Fibroblast of skin of back (primary cell): Measurements from ENCODE around the gene KLHL29.

Experiments used
- DNase-seq: peaks from one replicate; pipeline ENCODE4 v3.0.0-alpha.2; 2013

KLHL29 gene

DNA sequence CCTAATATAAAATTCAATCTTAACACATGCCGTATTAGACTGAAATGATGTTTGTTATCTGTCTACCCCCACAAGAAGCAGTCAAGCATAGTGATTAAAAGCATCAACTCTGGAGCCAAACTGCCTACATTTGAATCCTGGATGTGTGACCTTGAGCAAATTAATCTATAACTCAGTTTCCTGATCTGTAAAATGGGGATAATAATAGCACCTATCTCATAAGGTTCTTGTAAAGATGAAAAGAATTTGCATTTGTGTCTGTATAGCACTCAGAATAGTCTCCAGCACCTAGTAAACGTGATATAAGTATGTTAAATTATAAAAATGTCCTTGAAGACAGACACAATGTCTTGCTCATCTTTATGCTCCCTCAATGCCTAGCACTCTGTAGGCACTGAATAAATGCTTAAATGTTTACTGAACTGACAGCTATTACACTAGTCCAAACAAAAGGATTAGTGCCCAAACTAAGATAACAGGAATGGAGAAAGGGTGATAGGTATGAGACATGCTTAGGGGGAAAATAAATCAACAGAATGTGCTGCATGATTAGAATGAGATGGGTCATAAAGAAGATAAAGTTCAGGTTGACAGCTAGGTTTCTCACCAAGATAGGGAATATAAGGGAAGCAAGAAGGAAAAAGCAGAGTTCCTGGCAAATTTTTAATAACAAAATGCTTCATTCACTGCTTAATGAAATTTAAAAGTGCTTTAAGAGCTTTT is 361.3 kb downstream of the KLHL29 start:
- DNase-seq = no peak

DNA sequence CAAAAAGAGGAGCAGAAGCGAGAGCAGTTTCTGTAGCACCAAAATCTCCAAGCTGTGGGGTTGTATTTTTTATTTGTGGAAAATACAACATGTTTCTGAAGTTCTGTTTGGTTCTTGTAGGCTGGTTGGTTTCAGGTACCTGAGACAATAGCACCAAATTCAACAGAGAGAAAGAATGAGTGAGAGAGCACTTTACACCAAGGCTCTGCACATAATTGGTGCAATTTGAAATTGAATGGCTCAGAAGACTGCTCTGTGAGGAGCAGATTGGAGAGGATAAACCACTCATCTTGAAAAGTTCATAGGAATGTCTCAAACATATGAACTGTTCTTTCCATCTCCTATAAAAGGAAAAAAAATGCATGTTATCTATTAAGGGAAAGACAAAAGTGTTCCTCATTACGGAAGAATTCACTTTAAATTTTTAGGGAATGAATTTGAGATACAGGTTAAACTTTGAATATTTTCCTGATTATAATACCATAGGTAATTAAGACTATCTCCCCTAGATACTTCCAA is 366.8 kb downstream of the KLHL29 start:
- peak; percentile 61 for DNase-seq

DNA sequence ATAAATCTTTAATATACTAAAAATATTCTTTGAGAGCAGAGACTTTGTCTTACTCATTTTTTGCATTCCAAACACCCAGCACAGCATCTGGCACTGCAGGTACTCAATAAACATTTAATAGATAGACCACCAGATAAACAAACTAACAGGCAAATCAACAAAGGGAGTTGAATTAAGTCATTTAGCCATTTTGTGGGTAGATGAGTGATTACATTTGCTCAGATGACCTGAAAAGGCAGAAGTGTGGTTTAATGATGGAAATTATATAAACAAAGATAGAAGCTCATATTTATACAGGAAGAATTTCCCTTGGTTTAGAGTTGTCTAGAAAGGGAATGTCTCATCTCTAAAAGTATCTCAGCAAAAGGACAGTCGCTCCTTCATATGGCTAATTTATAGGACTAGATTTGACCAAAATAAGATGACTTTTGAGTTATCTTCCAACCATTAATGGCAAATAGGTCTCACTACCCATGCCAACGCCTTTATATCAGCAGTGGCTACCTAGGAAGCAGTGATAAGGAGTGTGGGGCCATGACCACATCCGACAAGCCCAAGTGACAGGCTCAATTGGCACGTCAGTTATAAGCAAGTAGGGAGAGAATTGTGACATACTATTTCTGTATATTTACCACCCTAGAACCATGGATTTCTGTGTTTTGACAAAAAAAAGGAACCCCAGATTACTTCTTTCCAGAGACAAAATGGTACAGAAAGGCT is 368.5 kb downstream of the KLHL29 start:
- DNase-seq = peak; percentile 10

DNA sequence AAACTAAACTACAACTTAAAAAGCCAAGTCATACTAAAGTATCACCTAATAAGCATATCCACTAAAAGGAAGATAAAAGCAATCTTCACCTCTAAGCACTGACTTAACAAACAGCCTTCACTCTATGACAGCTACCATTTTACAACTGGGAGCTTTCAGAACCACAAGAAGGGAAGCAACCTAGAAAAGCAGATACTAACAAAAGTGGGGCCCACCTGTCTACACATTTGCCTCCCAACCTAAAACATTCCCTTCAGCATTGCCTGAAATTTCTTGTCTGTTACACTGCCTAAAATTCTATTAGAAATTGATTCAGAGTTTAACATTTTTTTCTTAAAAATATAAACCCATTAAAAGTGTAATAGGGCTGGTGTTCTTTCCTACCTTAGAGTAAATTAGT is 370.0 kb downstream of the KLHL29 start:
- no peak for DNase-seq

DNA sequence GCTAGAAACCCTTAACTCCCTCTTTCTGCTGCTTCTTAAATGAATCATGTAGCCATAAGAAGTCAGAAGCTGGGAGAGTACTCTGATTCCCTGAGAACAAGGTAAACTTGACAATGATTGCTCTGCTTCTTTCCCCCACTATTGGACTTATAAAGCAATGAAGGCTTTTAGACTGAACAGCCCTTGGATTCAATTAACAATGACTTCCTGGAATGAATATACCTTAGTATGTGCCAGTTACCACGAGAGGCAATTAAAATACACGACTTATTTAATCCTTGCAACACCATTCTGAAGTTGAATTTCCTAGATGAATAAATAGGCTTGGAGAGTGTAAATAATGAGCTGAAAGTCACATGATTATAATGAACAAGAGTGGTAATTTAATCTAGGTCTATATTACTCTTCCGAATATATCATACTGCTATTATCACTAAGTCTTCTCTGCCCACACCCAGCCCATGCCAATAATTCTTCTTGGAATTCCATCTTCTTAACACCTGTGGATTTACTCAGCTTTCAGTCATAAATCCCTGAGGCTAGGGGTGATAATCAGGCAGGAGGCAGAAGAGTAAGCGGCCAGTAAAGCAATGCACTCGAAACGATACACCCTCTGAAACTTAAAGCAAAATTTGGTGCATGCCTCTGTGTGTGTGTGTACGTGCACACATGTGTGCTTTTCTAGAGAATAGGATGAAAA is 371.8 kb downstream of the KLHL29 start:
- DNase-seq = no peak

DNA sequence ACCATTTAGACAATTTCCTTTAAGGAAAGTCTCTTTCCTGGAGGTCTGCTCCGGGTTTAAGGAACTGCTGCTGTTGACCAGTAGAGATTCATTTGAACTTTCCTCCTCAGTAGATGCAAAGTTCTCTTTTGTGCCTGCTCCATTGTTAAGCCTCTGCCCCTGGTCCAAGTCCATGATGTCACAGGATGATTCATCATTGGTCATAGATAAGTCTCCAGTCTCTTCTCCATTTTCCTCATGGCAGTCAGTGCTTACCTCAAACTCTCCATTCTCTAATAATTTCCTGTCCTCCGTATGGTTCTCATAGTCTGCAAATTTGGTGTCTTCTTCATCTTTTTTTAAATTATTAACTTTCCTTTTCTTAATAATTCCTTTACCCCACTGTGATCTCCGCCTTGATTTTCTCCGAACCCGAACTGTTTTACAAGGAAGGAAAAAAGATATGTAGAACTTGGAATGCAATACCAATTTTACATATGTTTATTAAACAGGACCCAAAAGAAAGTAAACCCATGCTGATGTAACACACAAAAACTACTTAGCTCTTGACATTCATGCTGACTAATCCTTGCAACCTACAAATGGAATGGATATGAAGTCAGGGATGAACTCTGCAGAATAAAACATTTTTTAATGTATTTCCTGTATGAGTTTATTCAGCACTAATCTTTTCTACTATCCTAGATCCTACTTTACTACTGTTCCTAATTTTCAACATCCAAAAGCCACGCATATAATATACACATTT is 372.9 kb downstream of the KLHL29 start:
- peak; percentile 85 for DNase-seq
